Astrocyte (in vitro differentiated cells and primary cell): ENCODE measurements around the gene ELK3.

Experiments used
- EZH2 ChIP-seq: IDR thresholded peaks from 2 replicates; pipeline ENCODE4 v1.6.1; 2012; ENCODE audit warnings: mild to moderate bottlenecking, low read length, inconsistent platforms; ENCODE audit not compliant: insufficient read depth
- TF ChIP-seq, protein P1 (sequence below): IDR thresholded peaks from 2 replicates; pipeline ENCODE4 v1.5.1; 2011; ENCODE audit warnings: low read depth, mild to moderate bottlenecking, inconsistent platforms, low read length, moderate library complexity; ENCODE audit not compliant: insufficient read depth

DNA sequence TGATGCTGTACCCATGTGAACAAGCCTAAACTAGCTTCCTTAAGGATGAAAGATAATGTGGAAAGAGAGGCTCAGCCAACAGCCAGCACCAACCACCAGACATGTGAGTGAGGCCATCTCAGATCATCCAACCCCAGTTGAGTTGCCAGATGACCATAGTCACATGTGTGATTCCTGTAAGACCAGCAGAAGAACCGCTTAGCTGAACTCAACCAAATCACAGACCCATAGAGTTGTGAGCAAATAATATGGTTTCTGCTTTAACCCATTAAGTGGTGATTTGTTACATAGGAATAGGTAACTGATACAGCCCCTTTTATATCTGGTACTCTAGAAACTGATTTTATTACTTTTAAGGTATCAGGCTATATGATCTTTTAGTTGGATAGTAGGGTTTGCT lies 17.6 kb upstream of the ELK3 start:
- TF ChIP-seq, protein P1, sequence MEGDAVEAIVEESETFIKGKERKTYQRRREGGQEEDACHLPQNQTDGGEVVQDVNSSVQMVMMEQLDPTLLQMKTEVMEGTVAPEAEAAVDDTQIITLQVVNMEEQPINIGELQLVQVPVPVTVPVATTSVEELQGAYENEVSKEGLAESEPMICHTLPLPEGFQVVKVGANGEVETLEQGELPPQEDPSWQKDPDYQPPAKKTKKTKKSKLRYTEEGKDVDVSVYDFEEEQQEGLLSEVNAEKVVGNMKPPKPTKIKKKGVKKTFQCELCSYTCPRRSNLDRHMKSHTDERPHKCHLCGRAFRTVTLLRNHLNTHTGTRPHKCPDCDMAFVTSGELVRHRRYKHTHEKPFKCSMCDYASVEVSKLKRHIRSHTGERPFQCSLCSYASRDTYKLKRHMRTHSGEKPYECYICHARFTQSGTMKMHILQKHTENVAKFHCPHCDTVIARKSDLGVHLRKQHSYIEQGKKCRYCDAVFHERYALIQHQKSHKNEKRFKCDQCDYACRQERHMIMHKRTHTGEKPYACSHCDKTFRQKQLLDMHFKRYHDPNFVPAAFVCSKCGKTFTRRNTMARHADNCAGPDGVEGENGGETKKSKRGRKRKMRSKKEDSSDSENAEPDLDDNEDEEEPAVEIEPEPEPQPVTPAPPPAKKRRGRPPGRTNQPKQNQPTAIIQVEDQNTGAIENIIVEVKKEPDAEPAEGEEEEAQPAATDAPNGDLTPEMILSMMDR, result no peak
- no peak for TF ChIP-seq EZH2
